GM10266 (cell line): ENCODE results near the gene KCNH8.

Experiments
- DNase-seq: peaks from one replicate; pipeline ENCODE4 v3.0.0; 2012; ENCODE audit errors: extremely low spot score
- CTCF ChIP-seq: IDR thresholded peaks from 2 replicates; pipeline ENCODE4 v1.5.1; 2012; ENCODE audit warnings: mild to moderate bottlenecking, low read depth; ENCODE audit not compliant: control insufficient read depth, insufficient read depth; ENCODE audit errors: missing control alignments

KCNH8 gene

DNA sequence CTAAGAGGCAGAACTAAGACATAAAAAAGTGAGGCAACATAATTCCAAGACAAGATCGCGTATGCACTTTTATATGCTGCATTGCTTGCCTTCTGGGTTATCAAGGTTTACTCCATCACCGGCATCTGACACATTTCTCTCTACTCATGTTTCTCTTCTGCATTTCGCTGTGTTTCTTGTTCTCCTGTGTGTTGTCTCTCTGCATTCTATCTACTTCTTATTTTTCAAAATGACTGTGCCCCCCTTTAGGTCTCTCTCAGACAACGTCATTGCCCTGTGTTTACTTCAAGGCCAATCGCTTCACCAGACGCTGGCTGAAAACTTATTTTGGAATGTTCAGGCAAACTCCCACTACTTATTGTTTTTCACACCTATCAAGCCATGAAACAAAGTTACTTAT is 280.4 kb downstream of the KCNH8 start:
- DNase-seq: no peak
- TF ChIP-seq CTCF: no peak

DNA sequence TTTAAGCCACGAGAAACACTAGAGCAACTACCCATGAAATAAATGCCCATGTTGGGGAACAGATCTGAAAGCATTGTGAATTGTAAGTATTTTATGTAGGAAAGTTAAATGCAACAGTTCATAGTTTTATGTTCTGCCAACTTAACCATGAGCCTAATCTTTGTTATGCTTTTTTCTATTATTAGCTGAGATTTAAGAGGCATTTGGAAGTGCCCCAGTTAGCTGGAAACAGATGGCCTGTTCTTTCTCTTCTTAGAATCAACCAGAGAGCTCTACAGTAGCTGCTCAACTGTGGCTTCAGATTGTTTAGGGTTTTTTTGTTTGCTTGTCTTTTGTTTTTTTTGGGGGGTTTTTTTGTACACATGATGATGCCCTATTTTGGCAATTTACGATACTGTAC is 284.4 kb downstream of the KCNH8 start:
- DNase-seq: no peak
- TF ChIP-seq CTCF: no peak

DNA sequence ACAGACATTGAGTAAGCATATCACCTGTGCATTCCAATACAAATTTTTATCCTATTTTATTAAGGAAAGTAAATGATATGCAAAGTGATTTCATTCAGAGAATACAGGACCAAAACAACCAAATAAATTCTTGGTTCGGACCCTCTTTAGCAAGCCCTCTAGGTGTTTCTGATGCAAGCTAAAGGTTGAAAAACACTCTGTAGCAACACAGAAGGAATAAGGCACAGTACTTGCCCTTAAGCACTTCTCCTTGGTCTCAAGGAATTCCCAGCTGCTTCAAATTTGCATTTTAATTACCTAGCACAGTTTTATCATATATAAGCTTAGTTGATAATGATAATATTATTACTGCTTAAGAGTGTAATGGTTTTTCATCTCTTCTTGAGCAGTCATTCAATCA is 288.4 kb downstream of the KCNH8 start:
- DNase-seq: no peak
- no peak for TF ChIP-seq CTCF

DNA sequence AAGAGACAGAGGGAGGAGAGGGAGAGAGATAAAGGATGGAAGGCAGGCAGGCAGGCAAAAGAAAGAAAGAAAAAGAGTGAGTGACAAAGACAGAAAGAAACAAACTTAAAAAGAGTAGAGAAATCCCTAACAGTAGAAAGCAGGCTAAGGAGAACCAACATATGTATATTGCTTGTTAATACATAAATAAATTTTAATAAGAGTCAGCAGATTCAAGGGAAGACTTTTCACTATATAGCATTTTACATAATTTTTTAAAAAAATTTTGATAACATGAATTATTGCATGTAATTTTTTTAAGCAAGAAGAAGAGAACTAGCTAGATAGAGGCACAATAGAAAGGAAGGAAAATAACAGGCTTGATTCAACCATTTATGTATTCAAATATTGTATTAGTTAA is 291.6 kb downstream of the KCNH8 start:
- TF ChIP-seq CTCF: no peak
- DNase-seq: no peak

DNA sequence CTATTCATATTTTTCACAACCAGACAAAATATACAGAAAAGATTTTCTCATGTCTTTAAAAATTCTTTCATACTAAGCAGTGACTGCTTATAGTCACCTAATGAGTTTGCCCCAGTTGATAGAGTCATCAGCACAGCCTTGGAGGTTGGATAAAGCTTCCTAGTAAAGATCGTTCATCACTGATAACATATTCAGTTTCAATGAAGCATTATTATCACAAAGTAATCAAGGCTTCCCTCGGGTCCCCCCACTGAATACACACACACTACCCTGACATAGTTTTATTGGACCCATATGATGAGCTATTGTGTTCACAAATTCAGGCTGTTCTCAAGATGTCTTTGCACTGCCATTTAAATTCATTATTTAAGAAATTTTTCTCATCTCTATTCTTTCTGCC is 297.8 kb downstream of the KCNH8 start:
- no peak for DNase-seq
- TF ChIP-seq CTCF: no peak

DNA sequence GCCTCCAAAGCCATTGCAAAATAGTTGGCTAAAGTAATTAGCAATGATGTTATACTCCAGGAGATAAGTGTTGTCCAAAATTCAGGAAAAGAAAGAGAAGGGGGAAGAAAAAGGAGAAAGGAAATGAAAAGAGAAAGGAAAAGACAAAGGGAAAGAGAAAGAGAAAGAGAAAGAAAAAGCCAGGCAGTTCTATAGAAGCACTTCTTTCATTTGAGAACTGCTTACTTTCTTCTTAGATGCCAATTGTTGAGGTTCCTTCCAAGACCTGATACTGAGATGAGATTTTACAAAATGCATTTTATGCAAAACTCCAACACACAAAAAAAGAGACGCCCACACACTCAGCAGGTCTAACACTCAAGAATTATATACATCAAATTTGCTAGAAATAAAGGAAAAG is 298.4 kb downstream of the KCNH8 start:
- DNase-seq: no peak
- no peak for TF ChIP-seq CTCF

DNA sequence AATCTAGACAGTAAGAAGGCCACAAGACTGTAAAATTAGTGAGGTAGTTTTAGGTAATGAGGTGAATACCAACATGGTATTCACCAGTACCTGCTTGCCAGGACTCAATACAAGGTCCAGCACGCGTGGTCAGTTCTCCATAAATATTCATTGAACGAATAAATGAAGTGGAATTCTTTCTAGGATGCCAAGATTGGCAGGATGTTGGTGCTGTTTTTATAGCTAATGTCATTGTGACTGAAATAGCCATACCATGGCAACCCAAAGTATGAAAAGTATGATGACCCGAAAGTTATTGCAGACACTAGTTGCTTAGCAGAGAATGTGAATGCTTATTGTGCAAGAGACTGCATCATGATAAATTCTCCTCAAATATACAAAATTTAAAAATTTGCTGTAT is 307.2 kb downstream of the KCNH8 start:
- no peak for TF ChIP-seq CTCF
- no peak for DNase-seq
